Esophagus squamous epithelium (tissue), 4 donors: ENCODE results near the gene ACAT2.

Experiments used
- CTCF ChIP-seq, 6 experiments: fragments of 450-650 bp in 4 of 6; fragments of 200-600 bp in 2 of 6; sonication (generic) in 2 of 6; IDR thresholded peaks; one replicate each; pipeline ENCODE4 v1.5.1; 2016 to 2019; ENCODE audit warnings: antibody characterized with exemption in 6 of 6, mild to moderate bottlenecking in 4 of 6, moderate library complexity in 4 of 6
- POLR2A ChIP-seq, 4 donors: fragments of 450-650 bp; IDR thresholded peaks; one replicate each; pipeline ENCODE4 v1.6.1; 2017; ENCODE audit warnings: antibody characterized with exemption in 4 of 4, mild to moderate bottlenecking in 4 of 4, moderate library complexity in 3 of 4

- no peak for TF ChIP-seq CTCF (IDR thresholded peaks at IDR 0.05)
- TF ChIP-seq POLR2A (IDR thresholded peaks at IDR 0.05), result no peak
Measured at GRCh38 chr6:159821726-159822125, 59.9 kb downstream of the ACAT2 start.
